IPS-NIHi7 (cell line): ENCODE data around the gene REL.

Source experiments
- DNase-seq: peaks from one replicate; pipeline ENCODE4 v3.0.0; 2012; ENCODE audit warnings: mixed read lengths; ENCODE audit errors: extremely low spot score

The REL gene

GRCh38 chr2:60964651-60965498 is 83.5 kb downstream of the REL start:
- no peak for DNase-seq

- DNase-seq, result no peak
Observed at GRCh38 chr2:60965499-60965785, 84.1 kb downstream of the REL start.

GRCh38 chr2:60966507-60967405 is 85.4 kb downstream of the REL start:
- no peak for DNase-seq

GRCh38 chr2:60972889-60973656 is 91.7 kb downstream of the REL start:
- DNase-seq, result no peak

GRCh38 chr2:60973705-60974104 is 92.3 kb downstream of the REL start:
- no peak for DNase-seq

- no peak for DNase-seq
Observed at GRCh38 chr2:60974652-60975051, 93.3 kb downstream of the REL start.
